Activated gamma-delta T cell treated with Interleukin-2 at 50 U/mL for 16 hours (primary cell): ENCODE results near the gene RLN3.

Experiments used
- DNase-seq: peaks from one replicate; pipeline ENCODE4 v3.0.0-alpha.2; 2020

RLN3 gene, protein sequence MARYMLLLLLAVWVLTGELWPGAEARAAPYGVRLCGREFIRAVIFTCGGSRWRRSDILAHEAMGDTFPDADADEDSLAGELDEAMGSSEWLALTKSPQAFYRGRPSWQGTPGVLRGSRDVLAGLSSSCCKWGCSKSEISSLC

DNA sequence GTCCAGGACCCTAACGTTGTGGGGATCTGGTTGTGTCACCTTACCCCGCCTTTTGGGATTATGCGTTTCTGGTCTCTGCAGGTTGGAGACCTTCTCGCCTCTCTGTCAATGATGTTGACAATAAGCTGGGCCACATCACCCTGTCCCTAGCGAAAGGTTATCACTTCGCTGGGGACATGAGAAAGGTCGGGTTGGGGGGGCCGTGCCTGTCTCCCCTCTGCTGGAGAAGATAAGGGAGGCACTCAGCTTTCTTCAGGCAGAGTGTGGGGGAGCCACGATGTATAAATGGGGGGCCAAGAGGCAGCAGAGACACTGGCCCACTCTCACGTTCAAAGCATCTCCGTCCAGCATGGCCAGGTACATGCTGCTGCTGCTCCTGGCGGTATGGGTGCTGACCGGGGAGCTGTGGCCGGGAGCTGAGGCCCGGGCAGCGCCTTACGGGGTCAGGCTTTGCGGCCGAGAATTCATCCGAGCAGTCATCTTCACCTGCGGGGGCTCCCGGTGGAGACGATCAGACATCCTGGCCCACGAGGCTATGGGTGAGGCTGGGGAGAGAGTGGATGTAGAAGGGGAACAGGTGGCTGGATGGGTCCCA lies at the start of gene RLN3:
Gene RLN3, plus strand, starts transcription at position 293 of the 595 bp plus-strand sequence. Its CDS starts 57 bp downstream, at position 350.
- DNase-seq, result no peak

DNA sequence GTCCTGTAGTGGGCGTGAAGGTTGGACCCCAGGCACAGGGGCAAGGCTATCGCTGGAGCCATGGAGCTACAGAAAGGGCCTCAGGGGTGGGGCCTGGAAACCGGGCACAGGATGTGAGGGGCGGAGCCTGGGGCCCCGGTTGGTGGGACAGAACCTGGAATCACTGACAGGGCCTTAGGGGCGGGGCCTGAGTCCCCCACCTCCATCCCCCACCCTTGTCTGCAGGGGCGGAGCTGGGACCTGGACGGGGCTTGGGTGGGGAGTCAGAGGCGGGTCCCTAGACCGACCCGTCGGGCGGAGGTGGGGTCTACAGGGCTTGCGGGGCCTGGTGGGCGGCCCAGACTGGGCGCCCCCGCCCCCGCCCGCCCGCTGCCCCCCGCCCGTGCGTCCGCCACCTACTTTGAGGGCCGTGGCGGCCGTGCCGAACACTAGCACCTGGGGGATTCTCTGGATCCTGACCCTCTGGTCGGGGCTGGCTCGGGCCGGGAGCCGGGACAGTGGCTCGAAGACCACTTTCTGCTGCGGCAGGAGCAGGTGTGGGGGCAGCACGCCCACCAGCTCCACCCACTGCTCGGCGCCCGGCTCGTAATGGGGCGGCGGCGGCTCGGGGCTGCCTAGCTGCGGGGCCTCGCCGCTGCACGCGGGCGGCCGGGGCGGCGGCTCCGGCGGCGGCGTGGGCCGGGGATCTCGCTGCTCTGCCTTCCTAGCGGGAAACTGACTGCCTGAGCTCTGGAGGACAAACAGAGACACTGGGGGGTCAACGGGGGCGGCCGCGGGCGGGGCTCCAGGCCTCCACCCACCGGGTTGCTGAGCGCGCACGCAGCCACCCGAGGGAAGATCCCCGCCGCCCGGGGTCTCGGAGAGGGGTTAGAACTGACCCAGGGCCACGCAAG lies 49.4 kb upstream of the RLN3 start:
- no peak for DNase-seq

DNA sequence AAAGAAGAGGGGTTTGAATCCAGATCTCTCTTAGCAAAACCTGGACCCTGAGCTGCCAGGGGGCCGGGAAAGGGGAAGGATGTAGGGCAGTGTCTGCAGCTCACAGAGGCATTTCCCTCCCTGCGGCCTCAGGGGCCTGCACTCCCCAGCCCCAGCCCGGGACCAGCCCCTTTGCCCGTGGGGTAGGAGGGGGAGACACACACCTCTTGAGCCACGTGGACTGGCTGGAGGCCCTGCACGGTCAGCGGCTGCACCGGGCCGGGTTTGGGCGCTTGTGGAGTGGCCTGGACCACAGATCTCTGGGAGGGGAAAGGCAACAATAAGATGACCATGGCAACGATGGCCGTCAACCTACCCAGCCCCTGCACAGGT lies 48.7 kb upstream of the RLN3 start:
- no peak for DNase-seq

DNA sequence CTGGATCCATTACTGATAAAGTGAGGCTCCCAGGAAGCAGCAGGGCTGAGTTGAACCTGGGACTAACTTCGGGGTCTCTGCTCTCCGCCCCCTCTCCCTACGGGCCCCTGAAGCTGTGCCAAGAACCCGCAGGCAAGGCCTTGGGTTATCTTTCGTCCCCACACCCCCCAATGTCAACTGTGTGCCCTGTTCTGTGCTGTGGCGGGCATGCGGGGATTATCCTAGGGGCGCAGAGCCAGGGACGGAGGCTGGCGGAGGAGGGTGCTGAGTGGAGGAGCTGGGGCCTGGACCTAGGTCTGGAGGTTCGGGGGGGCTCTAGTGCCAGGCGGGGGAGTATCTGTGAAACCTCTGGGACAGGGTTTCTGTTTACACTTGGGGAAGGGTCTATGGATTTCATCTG lies 48.3 kb upstream of the RLN3 start:
- DNase-seq, result no peak

DNA sequence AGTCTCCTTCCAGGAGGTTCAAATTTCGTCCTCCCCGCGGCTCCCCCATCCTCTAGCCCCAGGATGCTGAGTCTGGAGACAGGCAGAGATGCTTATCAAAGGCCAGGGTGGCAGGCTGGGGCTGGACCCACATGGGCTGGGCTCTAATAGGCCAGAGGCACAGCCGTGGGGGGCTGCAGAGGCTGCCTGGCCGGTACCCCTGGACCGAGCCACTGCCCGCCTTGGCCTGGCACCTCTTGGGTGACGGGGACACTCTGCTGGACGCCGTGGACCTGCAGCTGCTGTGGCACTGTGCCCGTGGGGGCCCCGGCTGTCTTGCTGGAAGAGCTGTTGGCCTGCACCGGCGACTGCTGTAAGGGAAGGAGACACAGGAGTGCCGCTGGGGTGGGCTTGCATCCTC lies 47.6 kb upstream of the RLN3 start:
- no peak for DNase-seq

DNA sequence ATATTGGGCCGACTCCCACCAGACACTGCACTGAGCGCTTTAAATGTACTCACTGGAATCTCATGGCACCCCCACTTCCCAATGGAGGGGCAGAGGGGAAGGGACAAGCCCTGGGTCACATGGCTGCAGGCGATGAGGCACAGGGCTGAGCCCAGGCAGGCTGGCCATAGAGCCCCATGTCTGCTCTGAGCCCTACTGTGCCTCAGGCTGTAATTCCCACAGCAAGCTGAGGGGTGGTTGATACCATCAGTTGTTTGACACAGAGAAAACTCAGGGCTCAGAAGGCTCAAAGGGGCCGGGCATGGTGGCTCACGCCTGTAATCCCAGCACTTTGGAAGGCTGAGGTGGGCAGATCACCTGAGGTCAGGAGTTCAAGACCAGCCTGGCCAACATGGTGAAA lies 46.9 kb upstream of the RLN3 start:
- DNase-seq, result no peak

DNA sequence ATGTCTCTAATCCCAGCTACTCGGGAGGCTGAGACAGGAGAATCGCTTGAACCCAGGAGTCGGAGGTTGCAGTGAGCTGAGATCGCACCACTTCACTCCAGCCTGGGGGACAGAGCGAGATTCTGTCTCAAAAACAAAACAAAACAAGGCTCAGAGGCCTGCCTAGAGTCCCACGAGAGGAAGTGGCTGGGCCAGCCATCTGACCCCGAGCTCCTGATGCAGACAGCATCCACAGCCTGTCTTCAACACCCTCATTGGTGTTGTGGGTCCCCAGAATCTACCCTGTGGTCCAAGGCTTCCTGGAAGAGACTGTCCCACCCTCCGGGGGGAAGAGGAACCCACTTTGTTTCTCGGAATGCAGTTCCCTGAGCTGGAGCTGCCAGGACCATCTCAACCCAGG lies 46.5 kb upstream of the RLN3 start:
- no peak for DNase-seq

DNA sequence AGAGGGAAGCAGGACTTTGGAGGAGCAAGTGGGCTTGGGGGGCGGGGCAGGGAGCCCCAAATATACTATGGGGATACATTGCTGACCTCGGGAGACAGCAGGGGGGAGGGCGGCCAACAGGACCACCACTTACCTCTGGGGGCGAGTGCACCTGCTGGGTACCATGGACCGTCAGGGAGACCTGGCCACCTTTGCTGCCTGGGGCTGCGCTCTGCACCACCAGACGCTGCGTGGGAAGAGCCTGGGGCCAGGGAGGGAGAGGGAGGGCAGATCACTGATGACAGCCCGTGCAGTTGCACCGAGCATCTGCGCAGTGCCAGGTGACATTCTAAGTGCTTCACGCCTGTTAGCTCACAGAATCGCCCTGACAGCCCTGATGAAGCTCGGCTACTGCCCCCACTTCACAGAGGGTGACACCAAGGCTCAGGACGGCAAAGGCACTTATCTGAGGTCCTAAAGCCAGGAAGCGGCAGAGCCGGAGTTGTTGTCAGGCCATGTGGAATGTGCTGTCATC lies 45.9 kb upstream of the RLN3 start:
- DNase-seq, result no peak

DNA sequence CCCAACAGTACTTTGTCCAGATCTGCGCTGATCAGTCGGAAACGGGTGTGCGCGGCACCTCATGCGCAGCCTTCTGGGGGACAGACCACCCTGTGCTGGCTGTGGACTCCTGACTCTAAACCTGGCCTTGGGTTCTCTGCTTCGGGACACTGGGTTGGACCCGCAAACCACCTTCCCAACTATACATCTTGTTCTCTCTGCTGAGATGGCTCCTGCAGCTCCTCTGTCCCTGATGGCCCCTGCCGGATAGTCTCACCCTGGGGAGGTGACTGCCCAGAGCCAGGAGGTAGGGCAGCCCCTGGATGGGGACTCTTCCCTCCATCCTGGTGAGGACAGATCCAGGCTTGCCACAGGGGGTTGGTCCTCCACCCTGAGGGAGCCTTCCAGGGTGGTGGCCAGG lies 45.2 kb upstream of the RLN3 start:
- no peak for DNase-seq

DNA sequence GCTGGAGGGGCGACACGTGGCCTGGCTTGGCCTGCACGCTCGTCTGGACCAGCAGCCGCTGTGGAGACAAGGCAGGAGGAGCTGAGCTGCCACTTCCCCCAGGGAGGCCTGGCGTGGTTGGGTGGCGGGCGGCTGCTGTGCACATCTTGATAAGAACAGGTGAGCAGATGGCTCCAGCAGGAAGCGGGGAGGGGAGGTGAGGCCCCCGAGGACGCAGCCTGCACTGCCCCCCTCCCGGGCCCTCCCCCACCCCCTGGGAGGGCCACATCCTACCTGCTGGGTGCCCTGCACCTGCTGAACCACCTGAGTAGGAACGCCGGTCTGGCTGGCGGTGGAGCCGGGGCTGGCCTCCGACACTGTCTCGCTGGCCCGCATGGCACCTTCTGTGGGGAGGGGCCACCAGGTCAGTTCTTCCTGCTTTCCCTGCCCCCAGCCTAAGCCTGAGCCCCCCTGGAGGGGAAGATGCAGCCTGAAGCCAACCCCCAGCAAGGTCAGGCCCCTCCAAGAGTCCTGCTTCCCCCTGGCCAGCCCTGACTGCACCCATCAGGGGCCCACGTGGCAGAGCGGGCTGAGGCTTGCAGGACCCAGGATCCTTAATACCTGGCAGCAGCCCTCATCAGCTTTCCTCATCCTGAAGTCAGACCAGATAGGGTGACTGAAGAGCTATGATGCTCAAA lies 44.6 kb upstream of the RLN3 start:
- DNase-seq, result peak; percentile 53

DNA sequence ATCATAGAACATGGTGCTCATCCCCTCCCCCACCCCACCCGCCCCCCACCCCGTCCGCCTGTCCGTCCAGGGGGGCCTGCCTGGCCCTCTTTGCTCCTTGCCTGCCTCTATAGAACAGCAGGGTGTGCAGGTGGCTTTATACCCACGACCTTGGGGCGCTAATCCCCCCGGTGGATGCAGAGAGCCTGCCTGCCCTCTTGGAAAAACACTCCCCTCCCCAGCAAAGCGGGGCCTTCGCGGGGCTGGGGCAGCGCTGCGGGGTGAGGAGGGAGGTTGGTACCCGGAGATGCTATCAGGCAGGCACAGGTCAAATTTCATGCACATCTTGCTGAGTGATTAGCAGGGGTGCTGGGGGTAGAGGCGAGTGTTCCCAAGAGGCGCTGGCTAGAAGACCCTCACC lies 43.8 kb upstream of the RLN3 start:
- no peak for DNase-seq

DNA sequence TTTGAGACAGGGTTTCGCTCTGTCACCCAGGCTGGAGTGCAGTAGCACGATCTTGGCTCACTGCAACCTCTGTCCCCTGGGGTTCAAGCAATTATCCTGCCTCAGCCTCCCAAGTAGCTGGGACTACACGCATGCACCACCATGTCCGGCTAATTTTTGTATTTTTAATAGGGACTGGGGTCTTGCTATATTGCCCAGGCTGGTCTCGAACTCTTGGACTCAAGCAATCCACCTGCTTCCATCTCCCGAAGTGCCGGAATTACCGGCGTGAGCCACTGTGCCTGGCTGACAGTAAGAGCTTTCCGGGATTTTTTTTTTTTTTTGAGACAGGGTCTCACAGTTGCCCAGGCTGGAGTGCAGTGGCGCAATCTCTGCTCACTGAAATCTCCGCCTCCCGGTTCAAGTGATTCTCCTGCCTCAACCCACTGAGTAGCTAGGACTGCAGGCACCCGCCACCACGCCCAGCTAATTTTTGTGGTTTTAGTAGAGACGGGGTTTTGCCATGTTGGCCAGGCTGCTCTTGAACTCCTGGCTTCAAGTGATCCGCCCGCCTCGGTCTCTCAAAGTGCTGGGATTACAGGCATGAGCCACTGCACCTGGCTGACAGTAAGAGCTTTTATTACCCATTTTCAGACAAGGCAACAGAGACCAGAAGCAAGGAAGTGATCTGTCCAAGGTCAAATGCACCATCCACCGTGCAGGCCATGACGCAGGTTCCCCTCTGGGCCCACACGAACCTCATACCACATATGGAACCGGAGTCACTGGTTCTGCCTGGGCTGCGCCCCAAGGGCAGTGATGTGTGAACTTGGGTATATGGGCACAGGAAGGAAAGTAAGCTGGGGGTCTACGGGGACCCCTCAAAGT lies 42.8 kb upstream of the RLN3 start:
- no peak for DNase-seq

DNA sequence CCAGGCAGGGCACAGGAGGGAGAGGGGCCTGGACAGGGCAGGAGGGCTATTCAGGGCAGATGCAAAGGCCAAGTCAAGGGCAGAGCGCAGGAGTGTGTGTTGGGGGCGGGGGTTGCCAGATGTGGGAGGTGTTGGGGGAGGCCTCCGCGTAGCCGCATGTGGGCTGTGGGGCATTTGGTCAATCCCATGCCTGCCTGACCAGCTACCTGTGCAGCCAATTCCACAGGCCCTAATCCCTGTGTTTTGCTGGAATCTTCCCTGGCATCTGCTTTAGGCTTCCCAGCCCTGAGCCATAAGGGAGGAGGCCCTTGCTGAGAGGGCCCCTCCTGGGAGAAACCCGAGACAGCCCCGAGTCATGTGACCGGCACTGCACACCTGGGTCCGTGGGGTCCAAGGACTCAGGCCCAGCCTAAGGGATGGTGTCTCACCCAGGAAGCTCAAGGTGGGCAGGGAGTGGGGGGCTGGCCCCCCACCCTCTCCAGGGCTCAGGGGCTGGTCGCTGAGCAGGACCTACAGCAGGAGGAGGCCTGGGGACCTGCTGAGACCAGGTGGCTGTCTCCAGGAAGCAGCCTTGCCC lies 42.1 kb upstream of the RLN3 start:
- DNase-seq, result no peak

DNA sequence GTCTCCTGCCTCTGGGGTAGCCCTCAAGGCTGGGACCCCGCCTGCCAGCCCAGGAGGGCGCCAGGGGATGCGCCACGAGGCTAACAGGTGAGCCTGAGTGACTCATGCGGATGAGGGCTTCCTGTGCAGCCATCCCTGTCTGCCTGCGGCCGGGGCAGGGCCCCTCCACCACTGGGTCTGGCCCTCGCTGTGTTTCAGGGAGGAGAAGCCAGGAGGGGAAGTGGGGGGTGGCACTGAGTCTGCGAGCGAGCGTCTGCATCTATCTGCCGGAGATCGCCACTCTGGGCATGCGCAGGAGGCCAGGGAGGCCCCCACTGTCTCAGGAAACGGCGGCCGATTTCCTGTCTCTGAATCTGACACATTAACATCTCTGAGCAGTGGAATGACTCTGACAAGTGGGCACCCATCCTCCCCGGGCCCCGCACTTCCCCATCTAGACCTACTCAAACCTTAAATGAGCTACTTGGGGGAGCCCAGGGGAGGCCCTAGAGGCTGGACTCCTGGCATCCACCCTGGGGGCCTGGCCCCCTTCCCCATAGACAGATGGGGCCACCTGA lies 41.5 kb upstream of the RLN3 start:
- DNase-seq, result peak; percentile 100

DNA sequence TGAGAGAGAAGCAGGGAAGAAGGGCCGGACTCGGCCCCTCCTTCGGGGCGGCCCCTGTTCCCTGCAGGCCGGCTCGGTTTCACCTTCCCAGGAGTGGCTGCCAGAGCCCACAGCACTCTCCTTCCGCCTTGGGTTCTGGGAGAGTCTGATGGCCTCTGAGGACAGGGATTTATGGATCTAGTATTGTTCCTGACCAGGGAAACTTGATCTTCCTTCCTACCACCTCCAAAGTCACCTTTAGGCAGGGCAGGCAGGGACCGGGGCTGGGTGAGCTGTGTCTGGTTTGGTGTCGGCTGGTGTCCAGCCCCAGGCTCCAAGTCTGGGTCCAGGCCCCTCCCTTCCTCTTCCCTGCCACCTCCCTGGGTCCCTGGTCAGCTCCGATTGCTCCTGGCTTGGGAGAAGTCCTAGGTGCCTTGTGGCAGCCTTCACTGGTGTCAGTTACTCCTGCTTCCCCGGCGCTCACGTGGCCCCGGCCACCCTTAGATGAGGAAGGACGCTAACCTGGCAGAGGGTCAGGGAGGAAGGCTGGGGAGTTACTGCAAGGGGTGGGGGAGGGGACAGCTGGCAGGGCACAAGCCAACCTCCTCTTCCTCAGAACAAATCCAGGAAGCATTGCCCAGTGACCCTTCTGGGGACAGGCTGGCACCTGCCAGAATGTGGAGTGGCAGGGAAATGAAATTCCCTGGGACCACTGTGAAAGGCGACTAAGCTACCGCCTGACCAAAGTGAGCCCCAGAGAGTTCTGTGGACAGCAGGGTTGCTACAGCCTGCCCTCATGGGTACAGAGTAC lies 40.7 kb upstream of the RLN3 start:
- DNase-seq, result no peak

DNA sequence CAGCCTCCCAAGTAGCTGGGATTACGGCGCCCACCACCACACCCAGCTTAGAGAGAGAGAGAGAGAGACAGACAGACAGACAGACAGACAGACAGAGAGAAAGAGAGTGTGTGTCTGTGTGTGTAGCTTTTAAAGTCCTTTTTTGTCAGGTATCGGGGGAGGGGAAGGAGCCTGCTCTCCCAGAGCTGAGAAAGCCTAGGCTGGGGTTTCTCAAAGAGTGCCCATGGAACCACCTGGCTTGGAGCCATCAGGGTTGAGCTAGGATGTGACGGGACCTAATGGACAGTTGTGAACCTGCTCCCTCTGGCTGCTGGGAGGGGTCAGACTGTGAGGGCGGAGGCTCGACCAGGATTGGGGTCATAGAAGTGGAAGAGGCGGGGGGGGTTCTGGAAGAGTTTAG lies 38.5 kb upstream of the RLN3 start:
- no peak for DNase-seq

DNA sequence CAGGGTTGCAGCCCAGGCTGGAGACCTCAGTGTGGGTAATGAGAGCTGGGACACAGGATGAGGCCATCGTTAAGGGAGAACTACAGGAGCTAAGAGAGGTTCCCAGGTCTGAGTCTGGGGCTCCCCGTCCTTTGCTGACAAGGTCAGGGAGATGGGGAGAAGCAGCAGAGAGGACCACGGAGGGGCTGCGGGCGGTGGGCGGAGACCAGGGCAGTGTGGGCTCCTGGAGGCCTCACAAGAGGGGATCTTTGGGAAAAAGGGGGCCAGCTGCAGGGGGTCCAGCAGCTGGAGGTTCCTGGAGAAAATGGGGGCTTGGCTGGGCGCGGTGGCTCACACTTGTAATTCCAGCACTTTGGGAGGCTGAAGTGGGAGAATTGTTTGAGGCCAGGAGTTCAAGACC lies 37.9 kb upstream of the RLN3 start:
- DNase-seq, result no peak

DNA sequence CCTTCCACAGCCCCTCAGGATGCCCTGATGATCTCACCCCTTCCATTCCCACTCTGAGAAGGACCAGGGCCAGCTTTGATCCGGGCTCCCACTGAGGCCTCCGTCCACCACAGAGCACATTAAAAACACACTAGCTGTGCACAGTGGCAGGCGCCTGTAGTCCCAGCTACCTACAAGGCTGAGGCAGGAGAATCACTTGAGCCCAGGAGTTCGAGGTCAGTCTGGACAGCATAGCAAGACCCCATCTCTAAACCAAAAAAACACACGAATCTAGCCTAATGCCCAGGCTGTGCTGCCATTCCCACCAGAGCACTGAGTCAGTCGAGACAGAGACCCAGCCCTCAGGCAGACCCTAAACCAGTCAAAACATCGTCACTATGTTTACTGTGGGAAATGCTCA lies 35.9 kb upstream of the RLN3 start:
- DNase-seq, result no peak

DNA sequence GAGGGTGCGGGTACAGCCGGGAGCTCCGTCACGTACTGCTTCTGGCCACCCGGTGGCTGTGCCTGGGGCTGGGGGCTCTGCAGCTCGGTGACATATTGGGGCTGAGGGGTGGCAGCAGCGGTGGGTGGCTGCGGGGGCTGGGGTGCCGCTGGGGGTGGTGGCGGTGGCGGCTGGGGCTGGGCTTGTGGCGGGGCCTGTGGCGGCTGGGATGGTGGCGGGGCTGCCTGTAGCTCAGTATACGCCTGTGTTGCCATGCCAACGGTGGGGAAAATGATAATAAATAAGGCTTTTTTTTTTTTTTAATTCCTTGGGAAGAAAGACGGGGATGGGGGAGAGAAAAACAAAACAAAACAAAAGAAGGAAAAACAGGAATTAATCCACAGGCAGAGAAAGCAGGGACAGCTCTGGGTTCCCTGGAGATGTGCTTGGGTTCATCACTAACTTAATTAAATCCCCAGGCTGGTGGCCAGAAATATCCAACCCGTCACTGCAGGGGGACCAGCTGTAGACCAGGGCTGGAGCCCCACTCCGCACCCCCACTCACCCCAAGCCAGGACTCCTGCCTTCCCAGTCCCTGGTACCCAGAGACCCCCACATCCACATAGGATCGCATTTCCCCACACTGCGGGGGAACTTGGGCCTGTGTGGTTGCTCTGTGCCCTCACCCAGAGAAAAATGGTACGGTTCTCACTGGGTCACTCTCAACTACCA lies 34.2 kb upstream of the RLN3 start:
- DNase-seq, result no peak

DNA sequence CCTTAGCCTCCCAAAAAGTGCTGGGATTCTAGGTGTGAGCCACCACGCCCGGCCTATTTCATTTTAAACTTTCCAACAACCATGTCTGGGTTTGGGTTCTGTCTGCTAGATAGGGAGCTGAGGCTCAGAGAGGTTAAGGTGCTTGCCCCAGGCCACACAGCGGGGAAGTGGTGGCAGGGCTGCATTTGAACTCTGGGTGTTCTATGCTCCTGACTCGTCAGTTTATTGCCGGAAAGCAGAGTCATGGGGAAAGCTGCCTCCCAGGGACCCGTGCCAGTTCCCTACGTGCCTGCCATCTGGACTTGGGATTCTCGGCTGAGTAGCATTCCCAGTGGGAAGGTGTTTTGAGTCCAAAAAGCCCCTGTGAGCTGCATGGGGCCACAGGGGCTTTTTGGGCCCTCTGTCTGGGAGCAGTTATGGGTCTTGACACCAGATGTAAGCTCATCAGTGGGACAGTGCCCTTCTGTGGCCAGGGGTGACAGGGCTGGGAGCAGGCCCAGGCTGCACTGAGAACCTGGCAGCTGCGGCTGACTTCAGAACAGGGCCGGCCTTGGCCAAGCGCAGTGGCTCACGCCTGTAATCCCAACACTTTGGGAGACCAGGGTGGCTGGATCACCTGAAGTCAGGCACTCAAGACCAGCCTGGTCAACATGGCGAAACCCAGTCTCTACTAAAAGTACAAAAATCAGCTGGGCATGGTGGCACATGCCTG lies 32.8 kb upstream of the RLN3 start:
- DNase-seq, result no peak
